SIG-M5 treated with dmso at 0.1 percent for 504 hours (cell line): ENCODE data around the gene THRB.

Experiments used
- DNase-seq: peaks from one replicate; lab custom pipeline; 2025; ENCODE audit not compliant: unreplicated experiment; lab: John Stamatoyannopoulos, UW

Gene THRB

DNA sequence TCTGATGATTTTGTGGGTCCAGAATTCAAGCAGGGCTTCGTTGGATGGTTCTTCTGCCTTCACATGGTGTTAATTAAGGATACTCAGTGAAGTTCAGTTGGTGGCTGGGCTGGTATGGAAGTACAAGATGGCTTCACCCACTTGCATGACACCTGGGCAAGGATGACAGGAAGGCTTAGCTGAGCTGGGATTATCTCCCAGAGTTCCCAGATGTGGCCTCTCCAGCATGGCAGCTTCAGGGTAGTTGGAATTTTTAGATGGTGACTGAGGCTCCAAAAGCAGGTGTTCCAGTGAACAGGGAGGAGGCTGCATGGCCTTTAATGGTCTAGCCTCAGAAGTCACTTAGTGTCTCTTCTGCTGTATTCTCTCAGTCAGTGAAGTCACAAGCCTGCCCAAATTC lies 135.5 kb downstream of the THRB start:
- DNase-seq, result no peak

- DNase-seq, result no peak
Observed at GRCh38 chr3:24357635-24358034, 137.0 kb downstream of the THRB start.

DNA sequence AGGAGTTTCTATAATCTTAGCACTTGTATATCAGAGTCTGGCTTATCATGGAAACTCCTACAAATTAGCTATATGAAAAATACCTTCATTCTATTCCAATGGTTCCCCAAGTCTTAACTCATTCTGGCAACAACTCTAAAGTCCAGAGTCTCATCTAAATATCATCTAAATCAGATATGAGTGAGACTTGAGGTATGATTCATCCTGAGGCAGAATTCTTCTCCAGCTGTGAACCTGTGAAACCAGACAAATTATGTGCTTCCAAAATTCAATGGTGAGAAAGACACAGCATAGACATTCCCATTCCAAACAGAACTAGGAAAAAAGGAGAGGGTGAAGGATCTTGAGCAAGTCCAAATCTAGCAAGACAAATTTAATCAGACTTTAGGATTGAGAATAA lies 138.8 kb downstream of the THRB start:
- no peak for DNase-seq

GRCh38 chr3:24354230-24354629 lies 140.4 kb downstream of the THRB start:
- DNase-seq, result no peak

- DNase-seq, result no peak
Observed at GRCh38 chr3:24352893-24353553, 141.6 kb downstream of the THRB start.

DNA sequence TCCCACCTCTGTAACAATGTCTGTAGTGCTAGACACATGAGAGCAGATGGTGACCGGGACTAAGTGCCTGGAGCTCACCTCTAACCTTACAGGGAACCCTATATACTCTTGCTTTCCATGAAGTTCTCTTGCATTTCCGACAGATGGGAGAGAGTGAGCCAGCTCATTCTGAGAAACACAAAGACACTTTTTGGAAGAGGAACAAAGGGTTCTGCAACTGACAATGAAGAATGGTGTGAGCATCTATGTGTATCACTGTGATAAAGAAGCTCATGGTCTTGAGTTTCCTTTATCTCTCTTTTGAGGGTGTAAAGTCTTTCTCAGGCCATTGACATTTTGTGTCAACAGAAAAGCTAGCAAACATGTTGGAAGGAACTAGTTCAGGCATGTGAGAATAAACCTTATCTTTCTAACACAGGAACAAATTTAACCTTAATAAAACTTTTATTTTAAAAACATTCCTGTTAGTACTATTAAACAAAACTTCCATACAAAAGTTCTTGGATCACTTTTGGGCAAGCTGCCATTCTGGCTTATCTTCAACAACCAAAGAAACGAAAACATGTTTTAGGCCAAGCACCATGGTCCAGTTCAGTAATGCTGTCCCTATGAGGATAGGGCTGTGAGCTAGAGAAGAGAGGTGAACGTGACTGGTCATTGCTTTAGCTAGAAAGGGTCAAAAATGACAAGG lies 142.7 kb downstream of the THRB start:
- no peak for DNase-seq

- DNase-seq, result no peak
Observed at GRCh38 chr3:24349367-24350019, 145.2 kb downstream of the THRB start.

DNA sequence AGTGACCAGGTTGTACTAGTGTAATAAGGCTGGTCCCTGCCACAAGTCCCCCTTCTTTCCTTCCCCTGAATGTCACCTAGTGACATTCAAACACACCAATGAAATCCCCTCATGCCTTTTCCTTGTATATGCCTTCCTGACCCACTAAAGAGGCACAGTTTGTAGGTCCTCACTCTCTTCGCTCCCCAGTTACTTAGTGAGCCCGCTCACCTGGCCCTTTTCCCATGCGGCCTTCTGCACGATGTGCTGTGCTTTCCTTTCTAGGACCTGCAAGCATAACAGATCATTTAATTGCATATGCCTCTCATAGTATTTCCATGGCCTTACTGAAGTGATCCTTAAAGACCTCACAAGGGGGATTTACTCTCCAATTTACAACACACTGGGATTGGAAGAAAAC lies 146.3 kb downstream of the THRB start:
- DNase-seq, result no peak

- no peak for DNase-seq
Observed at GRCh38 chr3:24344784-24345439, 149.7 kb downstream of the THRB start.

GRCh38 chr3:24343084-24343783 lies 151.4 kb downstream of the THRB start:
- no peak for DNase-seq

GRCh38 chr3:24342275-24342674 lies 152.4 kb downstream of the THRB start:
- no peak for DNase-seq

GRCh38 chr3:24341668-24342067 lies 153.0 kb downstream of the THRB start:
- DNase-seq, result no peak

- DNase-seq, result no peak
Observed at GRCh38 chr3:24340966-24341365, 153.7 kb downstream of the THRB start.

- no peak for DNase-seq
Observed at GRCh38 chr3:24340161-24340560, 154.5 kb downstream of the THRB start.

DNA sequence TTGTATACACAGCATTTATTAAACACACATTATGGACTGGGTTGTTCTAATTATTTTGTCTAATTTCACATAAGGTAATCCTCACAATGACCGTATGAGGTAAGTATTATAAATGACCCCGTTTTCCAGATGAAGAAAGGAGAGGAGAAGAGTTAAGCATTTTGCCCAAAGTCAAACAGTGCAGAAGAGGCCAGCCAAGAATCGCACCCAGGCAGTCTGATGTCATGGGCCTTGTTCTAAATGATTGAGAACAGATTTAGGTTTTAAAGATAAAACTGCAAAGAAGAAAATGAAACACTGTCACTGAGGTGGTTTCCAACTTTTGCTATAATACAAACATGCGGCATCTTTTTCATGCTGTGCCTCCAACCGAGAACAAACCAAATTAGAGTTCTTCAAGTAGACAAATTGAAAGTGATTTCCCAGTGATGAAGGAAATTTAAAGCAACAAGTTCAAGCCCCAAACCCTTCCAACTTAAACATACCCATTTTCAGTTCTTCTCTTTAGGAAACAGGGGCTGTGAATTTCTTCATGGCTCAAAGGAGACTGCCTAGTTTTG lies 155.3 kb downstream of the THRB start:
- no peak for DNase-seq

DNA sequence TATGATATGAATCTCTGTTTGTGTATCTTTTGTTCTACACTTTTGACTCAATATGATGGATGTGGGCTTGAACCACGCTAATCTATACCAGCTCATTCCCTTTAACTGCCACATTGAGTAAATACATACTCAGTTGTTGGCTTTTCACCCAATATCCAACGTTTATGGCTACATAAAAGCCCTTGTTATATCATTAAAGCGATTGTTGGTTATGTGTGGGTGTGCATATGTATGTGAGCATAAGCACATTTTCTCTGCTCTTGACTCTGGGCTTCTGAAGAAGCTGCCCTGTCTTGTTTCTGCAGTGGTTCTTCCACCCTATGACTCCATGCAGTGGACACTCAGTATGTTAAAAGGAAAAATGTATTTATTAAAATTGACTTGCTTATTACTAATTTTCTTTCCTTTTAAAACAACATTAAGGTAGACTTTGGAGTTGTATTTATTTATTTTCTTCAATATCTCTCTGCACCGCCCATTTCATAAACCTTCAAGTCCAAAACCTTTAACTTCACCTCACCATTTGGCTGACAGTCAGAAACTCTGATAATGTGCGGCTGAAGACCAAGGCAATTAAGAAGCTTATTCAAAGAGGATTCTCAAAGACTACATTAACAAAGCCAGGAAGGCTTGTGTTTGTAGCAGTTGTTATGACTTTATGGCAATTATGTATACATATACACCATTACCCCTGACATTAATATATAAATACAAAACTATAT lies 156.1 kb downstream of the THRB start:
- DNase-seq, result no peak

DNA sequence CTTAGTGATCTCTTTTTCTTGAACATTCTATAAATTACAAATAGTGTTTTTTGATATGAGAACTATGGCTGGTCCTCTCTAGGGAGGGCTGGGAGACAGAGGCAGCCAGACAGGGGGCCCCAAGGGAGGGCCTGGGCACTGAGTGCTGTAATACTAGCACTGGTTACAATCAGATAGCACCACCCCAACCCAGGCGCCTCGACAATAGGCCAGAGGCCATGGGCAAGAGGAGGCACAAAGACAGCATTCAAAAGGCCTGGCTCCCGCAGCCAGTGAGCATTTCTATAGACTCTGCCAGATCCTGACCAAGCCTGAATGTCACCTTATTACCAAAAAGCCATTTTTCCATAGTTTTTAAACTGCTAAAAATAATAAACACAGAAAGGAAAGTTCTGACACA lies 158.5 kb downstream of the THRB start:
- no peak for DNase-seq

GRCh38 chr3:24332092-24332491 lies 162.6 kb downstream of the THRB start:
- no peak for DNase-seq

DNA sequence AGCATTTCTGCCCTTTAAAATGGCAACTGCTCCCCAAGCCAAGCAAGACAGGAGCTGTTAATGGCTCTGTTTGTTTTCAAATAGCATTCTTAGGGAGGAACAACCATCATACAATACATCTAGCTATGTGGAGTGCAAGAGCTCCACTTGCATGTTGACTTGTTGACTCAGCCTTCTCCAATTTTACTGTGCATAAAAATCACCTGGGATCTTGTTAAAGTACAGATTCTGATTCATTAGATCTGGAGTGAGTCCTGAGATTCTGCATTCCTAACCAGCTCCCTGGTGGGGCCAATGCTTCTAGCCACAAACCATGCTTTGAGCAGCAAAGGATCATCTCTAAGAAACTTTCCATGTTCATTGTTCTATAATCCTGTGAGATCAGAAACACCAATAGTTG lies 171.4 kb downstream of the THRB start:
- DNase-seq, result no peak

DNA sequence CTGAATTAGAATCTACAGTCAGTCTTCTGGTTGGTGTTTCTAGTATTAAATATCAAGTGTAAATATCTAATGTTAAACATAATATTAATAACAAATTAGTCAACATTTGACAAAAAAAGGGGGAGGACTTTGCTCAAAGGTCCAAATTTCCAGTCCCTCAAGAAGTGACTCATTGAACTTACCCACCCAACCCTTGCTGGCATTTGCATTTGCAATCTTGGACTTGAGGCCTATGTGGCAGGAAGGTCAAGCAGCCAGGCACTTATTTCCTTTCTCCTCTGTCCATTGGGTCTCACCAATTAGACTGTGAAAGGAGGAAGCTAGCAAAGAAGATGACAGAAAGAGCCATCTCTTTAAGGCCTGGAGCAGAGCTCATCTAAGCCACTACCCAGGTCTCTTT lies 174.0 kb downstream of the THRB start:
- no peak for DNase-seq
